ENCODE results near the gene ALK. TPM values are rescaled to one million over a fixed set of nuclear protein-coding genes. Genes with fewer than 3 reads are reported as not detected.

The ALK gene
- total and polyA plus RNA-seq, 2 experiments from 2014 or later, result 0.35 TPM; not detected in 1

GRCh38 chr2:29250977-29251376 is 670.4 kb downstream of the ALK start:
- no peaks in the 10 kb centered on the region for H3K79me2 ChIP-seq (replicated peaks; ENCODE audit: insufficient read depth)
- TF ChIP-seq EZH2 (IDR thresholded peaks at IDR 0.05; ENCODE audit: low read depth, unreplicated experiment) (no peak), ZNF331 (CRISPR knock-in tag; IDR thresholded peaks at IDR 0.05; ENCODE audit: low read depth) (no peak), STAT1 (IDR thresholded peaks at IDR 0.05; ENCODE audit: unreplicated experiment) (no peak), POLR2AphosphoS5 (IDR thresholded peaks at IDR 0.05; ENCODE audit: low read depth) (no peak), REST (IDR thresholded peaks at IDR 0.05; ENCODE audit: unreplicated experiment) (no peak), CTCF (conservative IDR thresholded peaks at IDR 0.05; ENCODE audit: low read depth in 2 of 2) (no peak), ZNF114 (CRISPR knock-in tag; IDR thresholded peaks at IDR 0.05) (no peak), ETS1 (IDR thresholded peaks at IDR 0.05) (no peak), JUNB (IDR thresholded peaks at IDR 0.05; ENCODE audit: unreplicated experiment) (no peak), NANOG (IDR thresholded peaks at IDR 0.05; ENCODE audit: borderline replicate concordance) (no peak), EZH2phosphoT487 (IDR thresholded peaks at IDR 0.05; ENCODE audit: unreplicated experiment) (no peak), ZNF462 (CRISPR knock-in tag; IDR thresholded peaks at IDR 0.05) (no peak)

More at GRCh38 chr2:29250977-29251376, 670.4 kb downstream of the ALK start:
- H3K27me3 ChIP-seq (ENCODE audit: insufficient read depth), result no peaks in the 10 kb centered on the region
- no peaks in the 10 kb centered on the region for H3K4me1 ChIP-seq (ENCODE audit: insufficient read depth)
- H3K27ac ChIP-seq (ENCODE audit: low read depth), result no peak overlapping the region
- H3K4me2 ChIP-seq, result no peak overlapping the region
- H3K4me3 ChIP-seq, result no peak overlapping the region
- no peak overlapping the region for H3K4me3 Mint-ChIP-seq
- H3K9me3 Mint-ChIP-seq, result no peaks in the 10 kb centered on the region
- DNase-seq (ENCODE audit: low spot score) (no peak), ATAC-seq (no peak)
- no peaks in the 10 kb centered on the region for H3K36me3 Mint-ChIP-seq (ENCODE audit: low read depth)
- H3K27ac Mint-ChIP-seq, result no peak overlapping the region; the same call in 1 of the 2 replicates
- no peaks in the 10 kb centered on the region for H4K20me1 ChIP-seq (replicated peaks; ENCODE audit: insufficient read depth)
- no peaks in the 10 kb centered on the region for H3K4me1 Mint-ChIP-seq
- H2AFZ ChIP-seq, result no peak overlapping the region
- no peaks in the 10 kb centered on the region for H3F3A ChIP-seq (replicated peaks; ENCODE audit: low read depth)
- no peaks in the 10 kb centered on the region for H3K36me3 ChIP-seq (ENCODE audit: insufficient read depth)
- H3K27me3 Mint-ChIP-seq (ENCODE audit: insufficient read depth, low read depth, poor library complexity), result peaks cover 3% of the 10 kb centered on the region
- 0 out of 2 replicates have a peak, but pooled peaks cover 6% of the 10 kb centered on the region for H3K9me2 ChIP-seq (ENCODE audit: insufficient read depth)
